ENCODE data around the gene AGAP1. TPM values are rescaled to one million over a fixed set of nuclear protein-coding genes. Genes with fewer than 3 reads are reported as not detected.
"Not testable (repeated sequence)": the region's sequence is repeated elsewhere in the genome, so short reads cannot be mapped to it uniquely, and the experiment has no call there.

AGAP1 gene
- total RNA-seq, 1 donor from 2014 or later, result 36.2 TPM

- no peaks in the 10 kb centered on the region for H3K4me1 ChIP-seq
- no peaks in the 10 kb centered on the region for H3K9me3 ChIP-seq
- no peak overlapping the region for H3K27ac ChIP-seq
- H3K36me3 ChIP-seq, result peaks cover 6% of the 10 kb centered on the region
- TF ChIP-seq CTCF (IDR thresholded peaks at IDR 0.05), result no peak
- no peaks in the 10 kb centered on the region for H3K27me3 ChIP-seq (ENCODE audit: low read depth)
- intact Hi-C loops (cut with DNase I), result no loop called here
- ATAC-seq (no peak), DNase-seq (no peak)
- H3K4me3 ChIP-seq, result no peak overlapping the region
These were observed 639.7 kb downstream of the AGAP1 start for GRCh38 chr2:236133410-236134012.

GRCh38 chr2:236136538-236136937 lies 642.7 kb downstream of the AGAP1 start:
- H3K4me1 ChIP-seq, result no peaks in the 10 kb centered on the region
- no peak overlapping the region for H3K4me3 ChIP-seq
- intact Hi-C loops (cut with DNase I), result no loop called here
- no peak for TF ChIP-seq CTCF (IDR thresholded peaks at IDR 0.05)
- no peak for DNase-seq
- H3K9me3 ChIP-seq, result no peaks in the 10 kb centered on the region
- peaks cover 6% of the 10 kb centered on the region for H3K36me3 ChIP-seq
- H3K27me3 ChIP-seq (ENCODE audit: low read depth), result no peaks in the 10 kb centered on the region
- H3K27ac ChIP-seq, result no peak overlapping the region
- ATAC-seq, result no peak

GRCh38 chr2:236137066-236137465 lies 643.2 kb downstream of the AGAP1 start:
- no peak for ATAC-seq
- Histone ChIP-seq H3K27ac (no peak overlapping the region), H3K9me3 (no peaks in the 10 kb centered on the region), H3K4me3 (no peak overlapping the region), H3K27me3 (ENCODE audit: low read depth) (no peaks in the 10 kb centered on the region), H3K36me3 (peaks cover 6% of the 10 kb centered on the region), H3K4me1 (no peaks in the 10 kb centered on the region)
- intact Hi-C loops (cut with DNase I), result no loop called here
- DNase-seq, result no peak
- no peak for TF ChIP-seq CTCF (IDR thresholded peaks at IDR 0.05)

- H3K4me1 ChIP-seq; H3K27me3 ChIP-seq (ENCODE audit: low read depth); H3K9me3 ChIP-seq; intact Hi-C loops (cut with DNase I); H3K4me3 ChIP-seq; ATAC-seq; DNase-seq; H3K36me3 ChIP-seq; H3K27ac ChIP-seq: not testable (repeated sequence)
These were observed 647.8 kb downstream of the AGAP1 start for GRCh38 chr2:236141616-236142015.

GRCh38 chr2:236143811-236144210 lies 650.0 kb downstream of the AGAP1 start:
- ATAC-seq (no peak), DNase-seq (no peak)
- H3K4me1 ChIP-seq, result no peaks in the 10 kb centered on the region
- no peaks in the 10 kb centered on the region for H3K9me3 ChIP-seq
- TF ChIP-seq CTCF (IDR thresholded peaks at IDR 0.05), result no peak
- H3K27ac ChIP-seq, result no peak overlapping the region
- intact Hi-C loops (cut with DNase I), result no loop called here
- H3K4me3 ChIP-seq, result no peak overlapping the region
- H3K27me3 ChIP-seq (ENCODE audit: low read depth), result no peaks in the 10 kb centered on the region
- no peaks in the 10 kb centered on the region for H3K36me3 ChIP-seq

- H3K27me3 ChIP-seq (ENCODE audit: low read depth), result no peaks in the 10 kb centered on the region
- H3K9me3 ChIP-seq, result no peaks in the 10 kb centered on the region
- no peak overlapping the region for H3K27ac ChIP-seq
- TF ChIP-seq CTCF (IDR thresholded peaks at IDR 0.05), result no peak
- H3K36me3 ChIP-seq, result no peaks in the 10 kb centered on the region
- no peak for DNase-seq
- intact Hi-C loops (cut with DNase I), result no loop called here
- H3K4me3 ChIP-seq, result no peak overlapping the region
- no peak for ATAC-seq
- H3K4me1 ChIP-seq, result no peaks in the 10 kb centered on the region
These were observed 652.6 kb downstream of the AGAP1 start for GRCh38 chr2:236146436-236146835.

All from lower lobe of right lung (tissue), 2 donors.